Measurements from ENCODE around the gene SLC38A3. TPM values are rescaled to one million over a fixed set of nuclear protein-coding genes. Genes with fewer than 3 reads are reported as not detected.

SLC38A3 gene
- total RNA-seq, 1 donor from 2014 or later, result 43.5 TPM

GRCh38 chr3:50219285-50219684 is 14.2 kb downstream of the SLC38A3 start:
- TF ChIP-seq, protein P1, sequence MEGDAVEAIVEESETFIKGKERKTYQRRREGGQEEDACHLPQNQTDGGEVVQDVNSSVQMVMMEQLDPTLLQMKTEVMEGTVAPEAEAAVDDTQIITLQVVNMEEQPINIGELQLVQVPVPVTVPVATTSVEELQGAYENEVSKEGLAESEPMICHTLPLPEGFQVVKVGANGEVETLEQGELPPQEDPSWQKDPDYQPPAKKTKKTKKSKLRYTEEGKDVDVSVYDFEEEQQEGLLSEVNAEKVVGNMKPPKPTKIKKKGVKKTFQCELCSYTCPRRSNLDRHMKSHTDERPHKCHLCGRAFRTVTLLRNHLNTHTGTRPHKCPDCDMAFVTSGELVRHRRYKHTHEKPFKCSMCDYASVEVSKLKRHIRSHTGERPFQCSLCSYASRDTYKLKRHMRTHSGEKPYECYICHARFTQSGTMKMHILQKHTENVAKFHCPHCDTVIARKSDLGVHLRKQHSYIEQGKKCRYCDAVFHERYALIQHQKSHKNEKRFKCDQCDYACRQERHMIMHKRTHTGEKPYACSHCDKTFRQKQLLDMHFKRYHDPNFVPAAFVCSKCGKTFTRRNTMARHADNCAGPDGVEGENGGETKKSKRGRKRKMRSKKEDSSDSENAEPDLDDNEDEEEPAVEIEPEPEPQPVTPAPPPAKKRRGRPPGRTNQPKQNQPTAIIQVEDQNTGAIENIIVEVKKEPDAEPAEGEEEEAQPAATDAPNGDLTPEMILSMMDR (IDR thresholded peaks at IDR 0.05; ENCODE audit: unreplicated experiment), result no peak
- H3K4me1 Mint-ChIP-seq (ENCODE audit: low read depth), result no peaks in the 10 kb centered on the region
- no peak overlapping the region for H3K27ac Mint-ChIP-seq
- H3K27me3 Mint-ChIP-seq, result peaks cover 48% of the 10 kb centered on the region
- no peak overlapping the region for H3K4me3 Mint-ChIP-seq (ENCODE audit: low read depth)
- no peaks in the 10 kb centered on the region for H3K9me3 Mint-ChIP-seq (ENCODE audit: low read depth)
- peaks cover 2% of the 10 kb centered on the region for H3K36me3 Mint-ChIP-seq (ENCODE audit: insufficient read depth)
- no peak for DNase-seq (ENCODE audit: low spot score, unreplicated experiment)

- no peak overlapping the region for H3K4me3 Mint-ChIP-seq (ENCODE audit: low read depth)
- TF ChIP-seq, protein P1 (IDR thresholded peaks at IDR 0.05; ENCODE audit: unreplicated experiment), result no peak
- no peaks in the 10 kb centered on the region for H3K9me3 Mint-ChIP-seq (ENCODE audit: low read depth)
- H3K4me1 Mint-ChIP-seq (ENCODE audit: low read depth), result peaks cover 4% of the 10 kb centered on the region
- no peak overlapping the region for H3K27ac Mint-ChIP-seq
- DNase-seq (ENCODE audit: low spot score, unreplicated experiment), result no peak
- peaks cover 2% of the 10 kb centered on the region for H3K36me3 Mint-ChIP-seq (ENCODE audit: insufficient read depth)
- H3K27me3 Mint-ChIP-seq, result peaks cover 51% of the 10 kb centered on the region
Observed at GRCh38 chr3:50220109-50220508, 15.0 kb downstream of the SLC38A3 start.

DNA sequence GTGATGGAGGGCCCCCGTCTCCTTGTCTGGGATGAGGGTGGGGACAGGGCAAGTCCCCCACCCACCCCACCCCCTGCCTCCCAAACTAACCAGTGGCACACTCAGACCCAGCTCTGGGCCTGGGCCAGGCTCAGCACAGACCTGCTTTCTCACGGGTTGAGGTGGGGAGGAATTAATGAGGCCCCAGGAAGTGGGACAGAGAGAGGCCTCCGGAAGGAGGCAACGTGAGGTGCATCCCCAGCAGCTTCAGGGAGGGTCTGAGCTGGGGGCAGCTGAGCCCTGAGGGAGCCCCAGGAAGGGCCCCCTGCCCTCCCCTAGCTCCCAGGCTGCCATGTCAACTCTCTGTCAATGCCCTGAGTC is 16.0 kb downstream of the SLC38A3 start:
- H3K27ac Mint-ChIP-seq, result no peak overlapping the region
- H3K27me3 Mint-ChIP-seq, result peaks cover 53% of the 10 kb centered on the region
- H3K4me3 Mint-ChIP-seq (ENCODE audit: low read depth), result no peak overlapping the region
- H3K9me3 Mint-ChIP-seq (ENCODE audit: low read depth), result no peaks in the 10 kb centered on the region
- TF ChIP-seq, protein P1 (IDR thresholded peaks at IDR 0.05; ENCODE audit: unreplicated experiment), result no peak
- no peak for DNase-seq (ENCODE audit: low spot score, unreplicated experiment)
- H3K4me1 Mint-ChIP-seq (ENCODE audit: low read depth), result peaks cover 4% of the 10 kb centered on the region
- peaks cover 2% of the 10 kb centered on the region for H3K36me3 Mint-ChIP-seq (ENCODE audit: insufficient read depth)

GRCh38 chr3:50221411-50222168 is 16.5 kb downstream of the SLC38A3 start:
- Mint-ChIP-seq H3K27me3 (peaks cover 52% of the 10 kb centered on the region), H3K9me3 (ENCODE audit: low read depth) (no peaks in the 10 kb centered on the region), H3K27ac (no peak overlapping the region), H3K36me3 (ENCODE audit: insufficient read depth) (peaks cover 2% of the 10 kb centered on the region), H3K4me3 (ENCODE audit: low read depth) (no peak overlapping the region), H3K4me1 (ENCODE audit: low read depth) (peaks cover 4% of the 10 kb centered on the region)
- no peak for DNase-seq (ENCODE audit: low spot score, unreplicated experiment)
- TF ChIP-seq, protein P1 (IDR thresholded peaks at IDR 0.05; ENCODE audit: unreplicated experiment), result peak; percentile 35

- H3K4me1 Mint-ChIP-seq (ENCODE audit: low read depth), result peaks cover 6% of the 10 kb centered on the region
- DNase-seq (ENCODE audit: low spot score, unreplicated experiment), result no peak
- TF ChIP-seq, protein P1 (IDR thresholded peaks at IDR 0.05; ENCODE audit: unreplicated experiment), result no peak
- no peak overlapping the region for H3K27ac Mint-ChIP-seq
- no peak overlapping the region for H3K4me3 Mint-ChIP-seq (ENCODE audit: low read depth)
- peaks cover 55% of the 10 kb centered on the region for H3K27me3 Mint-ChIP-seq
- no peaks in the 10 kb centered on the region for H3K9me3 Mint-ChIP-seq (ENCODE audit: low read depth)
- H3K36me3 Mint-ChIP-seq (ENCODE audit: insufficient read depth), result peaks cover 2% of the 10 kb centered on the region
Observed at GRCh38 chr3:50222169-50222528, 17.1 kb downstream of the SLC38A3 start.
